ENCODE measurements around the gene BHLHA9. TPM values are rescaled to one million over a fixed set of nuclear protein-coding genes. Genes with fewer than 3 reads are reported as not detected.

BHLHA9 gene
- not detected for polyA plus RNA-seq (2012; ENCODE audit: insufficient read depth, insufficient read length, low read depth)

DNA sequence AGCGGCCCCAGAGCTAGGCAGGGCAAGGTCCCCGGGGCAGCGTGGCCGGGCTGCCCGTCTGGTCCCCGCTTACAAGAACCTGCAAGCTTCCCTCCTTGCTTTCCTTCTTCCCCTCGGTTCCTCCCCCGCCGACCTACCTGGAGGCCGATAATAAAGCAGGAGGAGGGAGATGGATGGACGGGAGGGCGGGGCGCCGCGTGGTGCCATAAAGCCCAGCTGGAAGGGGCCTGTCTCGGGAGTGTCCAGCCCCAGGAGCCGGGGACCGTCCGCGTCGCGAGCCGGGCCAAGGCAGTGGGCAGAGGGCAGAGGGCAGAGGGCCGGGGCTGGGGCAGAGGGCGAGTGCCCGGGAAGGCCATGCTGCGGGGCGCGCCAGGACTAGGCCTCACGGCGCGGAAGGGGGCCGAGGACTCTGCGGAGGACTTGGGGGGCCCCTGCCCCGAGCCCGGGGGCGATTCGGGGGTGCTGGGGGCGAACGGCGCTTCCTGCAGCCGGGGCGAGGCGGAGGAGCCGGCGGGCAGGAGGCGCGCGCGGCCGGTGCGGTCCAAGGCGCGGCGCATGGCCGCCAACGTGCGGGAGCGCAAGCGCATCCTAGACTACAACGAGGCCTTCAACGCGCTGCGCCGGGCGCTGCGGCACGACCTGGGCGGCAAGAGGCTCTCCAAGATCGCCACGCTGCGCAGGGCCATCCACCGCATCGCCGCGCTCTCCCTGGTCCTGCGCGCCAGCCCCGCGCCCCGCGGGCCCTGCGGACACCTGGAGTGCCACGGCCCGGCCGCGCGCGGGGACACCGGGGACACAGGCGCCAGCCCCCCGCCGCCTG lies at the start of gene BHLHA9:
Gene BHLHA9, plus strand, starts transcription at position 235 of the 820 bp plus-strand sequence. Its CDS starts 120 bp downstream, at position 355.
- no peaks in the 10 kb centered on the region for H3K4me1 ChIP-seq
- no peak for DNase-seq
- no peaks in the 10 kb centered on the region for H3K9me3 ChIP-seq
- H3K27me3 ChIP-seq: no peaks in the 10 kb centered on the region
- TF ChIP-seq, protein P1, sequence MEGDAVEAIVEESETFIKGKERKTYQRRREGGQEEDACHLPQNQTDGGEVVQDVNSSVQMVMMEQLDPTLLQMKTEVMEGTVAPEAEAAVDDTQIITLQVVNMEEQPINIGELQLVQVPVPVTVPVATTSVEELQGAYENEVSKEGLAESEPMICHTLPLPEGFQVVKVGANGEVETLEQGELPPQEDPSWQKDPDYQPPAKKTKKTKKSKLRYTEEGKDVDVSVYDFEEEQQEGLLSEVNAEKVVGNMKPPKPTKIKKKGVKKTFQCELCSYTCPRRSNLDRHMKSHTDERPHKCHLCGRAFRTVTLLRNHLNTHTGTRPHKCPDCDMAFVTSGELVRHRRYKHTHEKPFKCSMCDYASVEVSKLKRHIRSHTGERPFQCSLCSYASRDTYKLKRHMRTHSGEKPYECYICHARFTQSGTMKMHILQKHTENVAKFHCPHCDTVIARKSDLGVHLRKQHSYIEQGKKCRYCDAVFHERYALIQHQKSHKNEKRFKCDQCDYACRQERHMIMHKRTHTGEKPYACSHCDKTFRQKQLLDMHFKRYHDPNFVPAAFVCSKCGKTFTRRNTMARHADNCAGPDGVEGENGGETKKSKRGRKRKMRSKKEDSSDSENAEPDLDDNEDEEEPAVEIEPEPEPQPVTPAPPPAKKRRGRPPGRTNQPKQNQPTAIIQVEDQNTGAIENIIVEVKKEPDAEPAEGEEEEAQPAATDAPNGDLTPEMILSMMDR (IDR thresholded peaks at IDR 0.05; ENCODE audit: low read depth, low read length): no peak
- H3K4me3 ChIP-seq (ENCODE audit: low read depth, low read length): no peak within 1 kb of the TSS
- H3K36me3 ChIP-seq: no peaks in the 10 kb centered on the region

DNA sequence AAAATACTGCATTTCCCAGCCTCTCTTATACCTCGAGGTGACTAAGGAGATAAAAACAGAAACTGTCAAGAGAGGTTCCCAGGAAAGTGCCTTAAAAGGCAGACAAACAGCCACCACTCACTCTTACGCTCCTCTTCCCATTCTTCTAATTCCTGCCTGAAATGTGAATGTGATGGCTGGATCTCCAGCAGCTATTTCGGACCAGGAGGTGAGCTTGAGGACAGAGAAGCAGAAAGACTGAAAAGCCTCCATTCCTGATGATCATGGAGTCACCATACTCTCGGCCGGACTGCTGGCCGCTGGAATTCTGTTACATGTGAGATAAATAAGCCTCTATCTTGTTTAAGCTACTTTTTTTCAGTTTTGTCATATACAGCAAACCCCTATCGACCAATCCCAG lies 49.0 kb upstream of the BHLHA9 start:
- TF ChIP-seq, protein P1 (IDR thresholded peaks at IDR 0.05; ENCODE audit: low read depth, low read length): no peak
- Histone ChIP-seq H3K36me3 (no peaks in the 10 kb centered on the region), H3K27me3 (no peaks in the 10 kb centered on the region; the same call in 1 of the 2 replicates), H3K4me3 (ENCODE audit: low read depth, low read length) (no peak overlapping the region), H3K9me3 (no peaks in the 10 kb centered on the region), H3K4me1 (no peaks in the 10 kb centered on the region)
- DNase-seq: no peak

DNA sequence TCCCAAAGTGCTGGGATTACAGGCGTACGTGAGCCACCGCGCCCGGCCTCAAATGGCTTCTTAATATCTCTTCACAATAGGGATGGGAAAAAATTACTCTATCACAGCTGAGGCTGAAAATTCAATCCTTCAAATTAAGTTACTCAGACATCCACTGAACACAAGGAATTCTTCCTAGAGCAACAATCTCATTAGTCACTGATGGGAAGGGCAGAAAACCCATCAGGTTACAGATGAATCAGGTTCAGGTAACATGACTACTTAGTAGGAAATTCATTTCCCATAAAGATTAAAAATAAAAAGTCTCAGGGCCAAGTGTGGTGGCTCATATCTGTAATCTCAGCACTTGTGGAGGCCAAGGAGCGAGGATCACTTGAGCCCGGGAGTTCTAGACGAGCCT lies 47.9 kb upstream of the BHLHA9 start:
- no peaks in the 10 kb centered on the region for H3K36me3 ChIP-seq
- no peak for DNase-seq
- no peak overlapping the region for H3K4me3 ChIP-seq (ENCODE audit: low read depth, low read length)
- no peaks in the 10 kb centered on the region for H3K4me1 ChIP-seq
- TF ChIP-seq, protein P1 (IDR thresholded peaks at IDR 0.05; ENCODE audit: low read depth, low read length): no peak
- H3K27me3 ChIP-seq: peaks cover 6% of the 10 kb centered on the region
- H3K9me3 ChIP-seq: no peaks in the 10 kb centered on the region

DNA sequence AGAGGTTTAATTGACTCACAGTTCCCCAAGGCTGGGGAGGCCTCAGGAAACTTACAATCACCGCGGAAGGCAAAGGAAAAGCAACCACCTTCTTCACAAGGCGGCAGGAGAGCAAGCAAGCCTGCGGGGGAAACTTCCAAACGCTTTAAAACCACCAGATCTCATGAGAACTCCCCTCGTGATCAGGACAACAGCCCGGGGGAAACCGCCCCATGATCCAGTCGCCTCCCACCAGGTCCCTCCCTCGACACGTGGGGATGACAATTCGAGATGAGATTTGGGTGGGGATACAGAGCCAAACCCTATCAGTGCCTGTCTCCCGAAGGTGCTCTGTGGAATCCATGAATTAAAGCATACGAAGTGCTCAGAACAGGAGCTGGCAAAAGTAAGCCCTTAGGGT lies 46.6 kb upstream of the BHLHA9 start:
- peaks cover 19% of the 10 kb centered on the region for H3K27me3 ChIP-seq
- no peaks in the 10 kb centered on the region for H3K9me3 ChIP-seq
- H3K36me3 ChIP-seq: no peaks in the 10 kb centered on the region
- H3K4me1 ChIP-seq: no peaks in the 10 kb centered on the region
- no peak for DNase-seq
- H3K4me3 ChIP-seq (ENCODE audit: low read depth, low read length): no peak overlapping the region
- TF ChIP-seq, protein P1 (IDR thresholded peaks at IDR 0.05; ENCODE audit: low read depth, low read length): no peak

DNA sequence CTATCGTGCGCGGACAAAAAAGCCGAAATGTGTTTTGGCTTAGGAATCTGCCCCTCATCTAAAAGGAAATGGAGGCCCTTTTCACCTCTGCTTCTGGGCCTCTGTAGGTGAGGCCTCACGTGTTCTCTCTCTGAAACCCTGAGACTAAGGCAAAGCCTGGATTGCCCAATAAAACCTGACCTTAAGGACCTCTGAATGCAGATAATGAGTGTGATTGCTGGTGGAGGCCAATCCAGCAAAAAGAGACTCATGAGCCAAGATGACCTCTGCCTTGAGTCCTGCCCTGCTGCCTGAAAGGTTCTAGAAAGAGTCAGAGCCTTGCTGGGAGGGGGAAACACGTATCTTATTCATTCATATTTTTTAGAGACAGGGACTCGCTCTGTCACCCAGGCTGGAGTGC lies 45.9 kb upstream of the BHLHA9 start:
- Histone ChIP-seq H3K4me1 (no peaks in the 10 kb centered on the region), H3K4me3 (ENCODE audit: low read depth, low read length) (no peak overlapping the region), H3K27me3 (peaks cover 26% of the 10 kb centered on the region), H3K9me3 (no peaks in the 10 kb centered on the region), H3K36me3 (no peaks in the 10 kb centered on the region)
- DNase-seq: no peak
- TF ChIP-seq, protein P1 (IDR thresholded peaks at IDR 0.05; ENCODE audit: low read depth, low read length): no peak

DNA sequence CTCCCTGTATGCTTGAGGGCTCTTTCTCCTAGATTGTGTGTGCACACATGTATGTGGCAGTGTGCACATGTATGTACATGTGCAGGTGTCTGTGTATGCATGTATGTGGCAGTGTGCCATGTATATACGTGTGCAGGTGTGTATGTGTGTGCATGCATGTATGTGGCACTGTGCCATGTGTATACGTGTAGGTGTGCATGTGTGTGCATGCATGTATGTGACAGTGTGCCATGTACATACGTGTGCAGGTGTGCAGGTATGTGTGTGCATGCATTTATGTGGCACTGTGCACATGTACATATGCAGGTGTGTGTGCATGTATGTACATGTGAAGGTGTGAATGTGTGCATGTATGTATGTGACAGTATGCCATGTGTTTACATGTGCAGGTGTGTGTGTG lies 43.9 kb upstream of the BHLHA9 start:
- peaks cover 42% of the 10 kb centered on the region for H3K27me3 ChIP-seq
- H3K4me3 ChIP-seq (ENCODE audit: low read depth, low read length): no peak overlapping the region
- DNase-seq: no peak
- TF ChIP-seq, protein P1 (IDR thresholded peaks at IDR 0.05; ENCODE audit: low read depth, low read length): no peak
- H3K9me3 ChIP-seq: no peaks in the 10 kb centered on the region
- no peaks in the 10 kb centered on the region for H3K4me1 ChIP-seq
- no peaks in the 10 kb centered on the region for H3K36me3 ChIP-seq
